ENCODE measurements around the gene DBNL. TPM values are rescaled to one million over a fixed set of nuclear protein-coding genes. Genes with fewer than 3 reads are reported as not detected.
"Not testable (repeated sequence)": the region's sequence is repeated elsewhere in the genome, so short reads cannot be mapped to it uniquely, and the experiment has no call there.

Gene DBNL
- total RNA-seq, 1 donor from 2014 or later: 94.5 TPM

GRCh38 chr7:44040493-44040891, 4.0 kb upstream of the DBNL start:
- not testable (repeated sequence) for H3K36me3 Mint-ChIP-seq (ENCODE audit: unreplicated experiment); H3K9me3 Mint-ChIP-seq (ENCODE audit: unreplicated experiment); DNase-seq (ENCODE audit: extremely low spot score, unreplicated experiment); H3K27me3 Mint-ChIP-seq (ENCODE audit: unreplicated experiment); H3K27ac Mint-ChIP-seq (ENCODE audit: unreplicated experiment); H3K4me3 Mint-ChIP-seq (ENCODE audit: unreplicated experiment)
- peak; percentile 23 for TF ChIP-seq CTCF (IDR thresholded peaks at IDR 0.05)
- H3K4me1 Mint-ChIP-seq (ENCODE audit: unreplicated experiment): peaks cover 12% of the 10 kb centered on the region

- no peaks in the 10 kb centered on the region for H3K36me3 Mint-ChIP-seq (ENCODE audit: unreplicated experiment)
- no peak for DNase-seq (ENCODE audit: extremely low spot score, unreplicated experiment)
- peaks cover 28% of the 10 kb centered on the region for H3K4me1 Mint-ChIP-seq (ENCODE audit: unreplicated experiment)
- no peak overlapping the region for H3K27ac Mint-ChIP-seq (ENCODE audit: unreplicated experiment)
- no peak for TF ChIP-seq CTCF (IDR thresholded peaks at IDR 0.05)
- no peaks in the 10 kb centered on the region for H3K27me3 Mint-ChIP-seq (ENCODE audit: unreplicated experiment)
- H3K4me3 Mint-ChIP-seq (ENCODE audit: unreplicated experiment): no peak overlapping the region
- H3K9me3 Mint-ChIP-seq (ENCODE audit: unreplicated experiment): no peaks in the 10 kb centered on the region
These were observed 2.3 kb upstream of the DBNL start for GRCh38 chr7:44042221-44042620.

- TF ChIP-seq CTCF (IDR thresholded peaks at IDR 0.05): no peak
- Mint-ChIP-seq H3K4me1 (ENCODE audit: unreplicated experiment) (peaks cover 28% of the 10 kb centered on the region), H3K4me3 (ENCODE audit: unreplicated experiment) (peak overlapping the region; percentile 82), H3K27me3 (ENCODE audit: unreplicated experiment) (no peaks in the 10 kb centered on the region), H3K9me3 (ENCODE audit: unreplicated experiment) (no peaks in the 10 kb centered on the region), H3K27ac (ENCODE audit: unreplicated experiment) (peak overlapping the region; percentile 40), H3K36me3 (ENCODE audit: unreplicated experiment) (no peaks in the 10 kb centered on the region)
- DNase-seq (ENCODE audit: extremely low spot score, unreplicated experiment): no peak
These were observed 600 bp upstream of the DBNL start for GRCh38 chr7:44043902-44044301.

GRCh38 chr7:44045226-44046014, 918 bp downstream of the DBNL start:
- peaks cover 3% of the 10 kb centered on the region for H3K36me3 Mint-ChIP-seq (ENCODE audit: unreplicated experiment)
- H3K4me1 Mint-ChIP-seq (ENCODE audit: unreplicated experiment): peaks cover 26% of the 10 kb centered on the region
- H3K27ac Mint-ChIP-seq (ENCODE audit: unreplicated experiment): peak overlapping the region; percentile 65
- TF ChIP-seq CTCF (IDR thresholded peaks at IDR 0.05): no peak
- no peaks in the 10 kb centered on the region for H3K9me3 Mint-ChIP-seq (ENCODE audit: unreplicated experiment)
- H3K4me3 Mint-ChIP-seq (ENCODE audit: unreplicated experiment): peak overlapping the region; percentile 82
- no peak for DNase-seq (ENCODE audit: extremely low spot score, unreplicated experiment)
- H3K27me3 Mint-ChIP-seq (ENCODE audit: unreplicated experiment): no peaks in the 10 kb centered on the region

GRCh38 chr7:44046321-44047061, 2.0 kb downstream of the DBNL start:
- peaks cover 26% of the 10 kb centered on the region for H3K4me1 Mint-ChIP-seq (ENCODE audit: unreplicated experiment)
- TF ChIP-seq CTCF (IDR thresholded peaks at IDR 0.05): no peak
- DNase-seq (ENCODE audit: extremely low spot score, unreplicated experiment): no peak
- H3K4me3 Mint-ChIP-seq (ENCODE audit: unreplicated experiment): peak overlapping the region; percentile 82
- H3K27me3 Mint-ChIP-seq (ENCODE audit: unreplicated experiment): no peaks in the 10 kb centered on the region
- H3K27ac Mint-ChIP-seq (ENCODE audit: unreplicated experiment): peak overlapping the region; percentile 35
- no peaks in the 10 kb centered on the region for H3K9me3 Mint-ChIP-seq (ENCODE audit: unreplicated experiment)
- peaks cover 9% of the 10 kb centered on the region for H3K36me3 Mint-ChIP-seq (ENCODE audit: unreplicated experiment)

All from osteocyte (in vitro differentiated cells).